ENCODE data around the gene ECT2L.

DNA sequence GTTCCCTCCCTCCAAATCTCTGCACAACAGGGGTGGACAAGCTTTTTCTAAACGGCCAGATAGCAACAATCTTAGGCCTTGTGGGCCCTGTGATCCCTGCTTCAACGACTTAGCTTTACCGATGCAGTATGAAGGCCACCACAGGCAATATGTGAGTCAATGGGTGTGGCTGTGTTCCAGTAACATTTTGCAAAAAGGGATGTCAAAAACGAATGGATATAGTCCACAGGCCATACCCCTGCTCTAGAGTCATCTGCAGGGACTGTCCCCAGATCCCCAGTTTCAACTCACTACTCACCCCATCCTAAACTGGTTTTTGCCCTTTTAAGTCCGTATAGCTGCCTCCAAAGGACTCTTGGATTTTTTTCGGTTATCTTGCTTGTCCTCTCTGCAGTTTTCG, 34.4 kb downstream of the ECT2L start:
- TF ChIP-seq, protein P1, sequence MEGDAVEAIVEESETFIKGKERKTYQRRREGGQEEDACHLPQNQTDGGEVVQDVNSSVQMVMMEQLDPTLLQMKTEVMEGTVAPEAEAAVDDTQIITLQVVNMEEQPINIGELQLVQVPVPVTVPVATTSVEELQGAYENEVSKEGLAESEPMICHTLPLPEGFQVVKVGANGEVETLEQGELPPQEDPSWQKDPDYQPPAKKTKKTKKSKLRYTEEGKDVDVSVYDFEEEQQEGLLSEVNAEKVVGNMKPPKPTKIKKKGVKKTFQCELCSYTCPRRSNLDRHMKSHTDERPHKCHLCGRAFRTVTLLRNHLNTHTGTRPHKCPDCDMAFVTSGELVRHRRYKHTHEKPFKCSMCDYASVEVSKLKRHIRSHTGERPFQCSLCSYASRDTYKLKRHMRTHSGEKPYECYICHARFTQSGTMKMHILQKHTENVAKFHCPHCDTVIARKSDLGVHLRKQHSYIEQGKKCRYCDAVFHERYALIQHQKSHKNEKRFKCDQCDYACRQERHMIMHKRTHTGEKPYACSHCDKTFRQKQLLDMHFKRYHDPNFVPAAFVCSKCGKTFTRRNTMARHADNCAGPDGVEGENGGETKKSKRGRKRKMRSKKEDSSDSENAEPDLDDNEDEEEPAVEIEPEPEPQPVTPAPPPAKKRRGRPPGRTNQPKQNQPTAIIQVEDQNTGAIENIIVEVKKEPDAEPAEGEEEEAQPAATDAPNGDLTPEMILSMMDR (IDR thresholded peaks at IDR 0.05) = no peak
- TF ChIP-seq POLR2AphosphoS5 (IDR thresholded peaks at IDR 0.05) = no peak

All from esophagus muscularis mucosa (tissue), 3 donors.